EL (cell line): ENCODE results near the gene TTC23.
"Not testable (repeated sequence)": the region's sequence is repeated elsewhere in the genome, so short reads cannot be mapped to it uniquely, and the experiment has no call there.

Experiments used
- DNase-seq: peaks from one replicate; pipeline ENCODE4 v3.0.0-alpha.2; 2016

Gene TTC23

GRCh38 chr15:99248000-99248715 is 1.2 kb downstream of the TTC23 start:
- DNase-seq = no peak

DNA sequence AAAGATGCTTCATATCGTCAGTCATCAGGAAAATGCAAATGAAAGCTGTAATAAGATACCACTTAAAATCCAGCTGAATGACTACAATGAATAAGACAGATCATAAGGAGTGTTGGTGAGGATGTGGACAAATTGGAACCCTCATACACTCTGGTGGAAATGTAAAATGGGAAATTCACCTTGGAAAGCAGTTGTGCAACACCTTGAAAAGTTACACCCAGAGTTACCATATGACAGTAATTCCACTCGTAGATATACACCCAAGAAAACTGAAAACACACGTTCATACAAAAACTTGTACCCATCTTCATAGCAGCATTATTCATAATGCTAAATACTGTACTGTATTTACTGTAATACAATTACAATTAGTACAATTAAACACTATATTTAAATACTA is 2.3 kb downstream of the TTC23 start:
- no peak for DNase-seq

DNA sequence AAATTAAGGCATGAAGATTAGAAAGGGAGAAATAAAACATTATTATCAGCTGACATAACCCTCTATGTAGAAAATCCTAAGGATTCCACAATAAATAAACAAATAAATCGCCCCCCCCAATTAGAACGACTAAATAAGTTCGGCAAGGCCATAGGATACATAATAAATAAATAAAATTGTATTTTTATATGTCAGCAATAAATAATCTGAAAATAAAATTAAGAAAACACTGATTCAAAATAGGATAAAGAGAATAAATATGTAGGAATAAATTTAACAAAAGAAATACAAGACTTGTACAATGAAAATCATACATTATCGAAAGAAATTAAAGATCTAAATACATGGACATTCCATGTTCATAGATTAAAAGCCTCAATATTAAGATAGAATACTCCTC is 5.1 kb downstream of the TTC23 start:
- DNase-seq = no peak

- DNase-seq = no peak
These were observed 7.6 kb downstream of the TTC23 start for GRCh38 chr15:99241752-99242151.

DNA sequence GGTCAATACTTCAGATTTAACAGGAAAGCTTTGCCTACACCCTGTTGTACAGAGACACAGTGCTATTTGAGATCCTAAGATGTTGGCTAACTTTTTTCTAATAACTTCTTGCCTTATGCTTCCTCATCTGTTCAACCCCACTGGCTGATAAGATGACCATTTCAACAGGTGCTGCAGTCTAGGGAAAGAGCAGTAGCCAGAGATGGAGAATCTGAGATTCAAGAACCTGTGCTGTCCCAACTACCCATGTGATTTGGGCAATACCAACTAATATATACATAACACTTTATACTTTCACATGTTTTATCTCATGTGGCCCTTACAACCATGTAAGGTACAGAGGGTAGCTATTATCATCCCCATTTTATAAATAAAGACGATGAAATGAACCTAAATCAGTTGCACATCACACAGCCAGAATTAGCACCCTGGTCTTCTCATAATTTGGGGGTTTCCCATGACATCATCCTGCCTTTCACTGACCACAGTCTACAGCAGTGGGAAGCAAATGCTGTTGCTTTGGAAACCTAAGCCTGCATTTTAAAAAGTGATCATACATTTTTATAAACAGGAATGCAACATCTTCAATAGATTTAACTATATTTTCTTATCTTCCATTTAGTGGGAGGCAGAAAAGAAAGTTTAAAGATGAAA is 9.7 kb downstream of the TTC23 start:
- peak; percentile 36 for DNase-seq

DNA sequence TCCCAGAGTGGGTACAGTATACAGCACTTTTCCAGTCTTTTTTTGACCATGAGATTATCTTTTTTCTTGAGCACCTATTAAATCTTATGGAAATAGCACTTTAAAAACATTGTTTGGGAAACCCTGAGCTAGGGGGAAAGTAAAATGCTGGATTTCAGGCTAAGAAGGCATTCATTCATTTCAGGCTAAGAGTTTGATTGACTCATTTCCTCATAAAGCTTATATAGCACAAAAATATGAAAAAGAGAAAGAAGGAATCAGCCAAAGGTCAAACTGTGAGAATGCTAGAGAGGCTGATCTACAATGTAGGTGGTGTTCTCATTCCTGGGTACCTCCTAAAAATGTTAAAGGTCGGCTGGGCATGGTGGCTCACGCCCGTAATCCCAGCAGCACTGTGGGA is 10.5 kb downstream of the TTC23 start:
- no peak for DNase-seq

DNA sequence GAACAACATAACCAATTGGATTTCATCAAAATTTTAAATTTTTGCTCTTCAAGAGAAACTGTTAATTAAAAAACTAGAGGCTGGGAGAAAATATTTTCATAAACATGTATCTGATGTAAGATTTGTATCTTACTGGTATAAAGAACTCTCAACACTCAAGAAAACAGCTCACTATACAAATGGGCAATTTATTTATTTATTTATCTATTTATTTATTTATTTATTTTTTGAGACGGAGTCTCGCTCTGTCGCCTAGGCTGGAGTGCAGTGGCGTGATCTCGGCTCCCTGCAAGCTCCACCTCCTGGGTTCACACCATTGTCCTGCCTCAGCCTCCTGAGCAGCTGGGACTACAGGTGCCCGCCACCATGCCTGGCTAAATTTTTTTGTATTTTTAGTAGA is 15.2 kb downstream of the TTC23 start:
- not testable (repeated sequence) for DNase-seq

GRCh38 chr15:99232740-99233139 is 16.6 kb downstream of the TTC23 start:
- no peak for DNase-seq

- no peak for DNase-seq
These were observed 18.5 kb downstream of the TTC23 start for GRCh38 chr15:99230867-99231266.

- no peak for DNase-seq
These were observed 21.1 kb downstream of the TTC23 start for GRCh38 chr15:99228120-99228770.

- DNase-seq = no peak
These were observed 22.6 kb downstream of the TTC23 start for GRCh38 chr15:99226802-99227201.

- no peak for DNase-seq
These were observed 24.8 kb downstream of the TTC23 start for GRCh38 chr15:99224372-99225214.

- DNase-seq = peak; percentile 63
These were observed 36.1 kb downstream of the TTC23 start for GRCh38 chr15:99213187-99213811.

DNA sequence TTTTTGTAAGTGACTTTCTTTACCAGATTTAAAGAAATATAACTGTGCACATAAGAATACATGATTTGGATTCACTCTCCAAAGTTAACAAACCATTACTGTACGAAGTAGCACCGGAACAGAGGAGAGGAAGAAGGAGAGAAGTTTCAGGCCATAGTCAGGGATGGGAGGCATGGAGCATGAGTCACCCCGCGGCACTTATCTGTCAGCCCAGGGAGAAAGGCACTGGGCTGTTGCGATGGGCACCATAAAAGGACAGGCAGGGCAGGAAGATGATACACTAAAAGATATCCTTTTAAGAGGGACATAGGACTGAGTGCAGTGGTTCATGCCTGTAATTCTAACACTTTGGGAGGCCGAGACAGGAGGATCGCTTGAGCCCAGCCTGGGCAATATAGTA is 37.0 kb downstream of the TTC23 start:
- DNase-seq = peak; percentile 77

DNA sequence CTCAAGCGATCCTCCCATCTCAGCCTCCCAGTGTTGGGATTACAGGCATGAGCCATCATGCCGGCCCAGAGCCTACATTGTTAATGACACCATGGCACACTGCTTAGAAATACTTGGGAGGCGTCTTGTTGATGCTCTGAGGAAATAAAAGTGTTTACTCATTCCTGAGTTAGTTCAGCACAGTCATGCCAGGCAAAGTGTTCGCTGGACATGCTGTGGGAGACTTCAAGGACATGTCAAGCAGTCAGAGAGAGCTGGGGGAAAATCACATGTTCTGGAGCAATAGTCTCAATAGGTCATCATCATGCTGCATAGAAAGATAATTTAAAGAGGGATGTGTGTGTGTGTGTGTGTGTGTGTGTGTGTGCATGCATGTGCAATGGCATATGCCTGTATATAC is 37.5 kb downstream of the TTC23 start:
- DNase-seq = peak; percentile 34

DNA sequence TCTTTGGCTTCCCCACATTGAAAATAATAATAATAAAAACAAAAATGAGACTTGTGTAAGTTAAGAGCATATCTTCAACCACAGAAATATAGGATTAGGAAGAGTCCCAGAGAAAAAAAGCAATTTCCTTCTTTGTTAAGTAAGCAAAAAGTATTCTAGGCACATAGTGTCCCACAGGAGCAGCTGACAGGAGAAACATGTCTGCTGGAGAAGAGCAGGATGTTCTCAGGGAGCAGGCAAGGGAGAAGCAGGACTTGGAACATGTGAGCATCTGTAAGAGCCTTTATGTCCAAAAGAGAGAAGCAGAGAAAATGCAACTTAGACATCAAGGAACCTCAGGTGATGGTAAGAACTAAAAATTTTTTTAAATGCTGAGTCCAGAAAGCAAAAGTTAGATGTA is 39.0 kb downstream of the TTC23 start:
- DNase-seq = no peak

DNA sequence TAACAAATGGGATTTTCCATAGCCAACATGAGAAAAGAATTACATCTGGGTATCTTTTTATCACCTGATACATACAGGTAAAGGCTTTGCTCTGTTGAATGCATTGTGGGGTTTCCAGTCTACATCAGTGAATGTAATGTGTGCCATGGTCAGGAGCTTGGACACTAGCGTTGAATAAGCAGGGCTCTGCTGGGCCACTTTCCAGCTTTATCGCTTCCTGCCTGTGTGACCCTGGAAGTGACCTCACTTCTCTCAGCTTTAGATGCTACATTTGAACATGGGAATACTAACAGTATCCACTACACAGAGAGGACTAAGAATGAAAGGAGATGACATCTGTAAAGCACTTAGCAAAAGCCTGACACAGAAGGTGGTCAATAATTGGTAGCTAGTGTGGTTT is 40.1 kb downstream of the TTC23 start:
- DNase-seq = no peak

DNA sequence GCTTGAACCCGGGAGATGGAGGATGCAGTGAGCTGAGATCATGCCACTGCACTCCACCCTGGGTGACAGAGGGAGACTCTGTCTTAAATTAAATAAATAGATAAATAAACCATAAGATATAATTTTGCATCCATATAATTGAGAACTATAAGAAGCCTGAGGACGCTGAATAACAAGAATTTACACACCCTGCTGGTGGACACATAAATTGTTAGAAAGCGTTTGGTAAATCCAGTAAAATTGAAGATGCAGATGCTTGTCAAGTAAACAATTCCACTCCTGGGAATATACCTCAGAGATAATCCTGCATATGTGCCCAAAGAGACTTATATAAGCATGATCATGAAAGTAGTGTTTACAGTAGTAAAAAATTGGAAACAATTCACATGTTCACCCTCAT is 41.7 kb downstream of the TTC23 start:
- DNase-seq = no peak

GRCh38 chr15:99202176-99202552 is 47.2 kb downstream of the TTC23 start:
- DNase-seq = no peak

DNA sequence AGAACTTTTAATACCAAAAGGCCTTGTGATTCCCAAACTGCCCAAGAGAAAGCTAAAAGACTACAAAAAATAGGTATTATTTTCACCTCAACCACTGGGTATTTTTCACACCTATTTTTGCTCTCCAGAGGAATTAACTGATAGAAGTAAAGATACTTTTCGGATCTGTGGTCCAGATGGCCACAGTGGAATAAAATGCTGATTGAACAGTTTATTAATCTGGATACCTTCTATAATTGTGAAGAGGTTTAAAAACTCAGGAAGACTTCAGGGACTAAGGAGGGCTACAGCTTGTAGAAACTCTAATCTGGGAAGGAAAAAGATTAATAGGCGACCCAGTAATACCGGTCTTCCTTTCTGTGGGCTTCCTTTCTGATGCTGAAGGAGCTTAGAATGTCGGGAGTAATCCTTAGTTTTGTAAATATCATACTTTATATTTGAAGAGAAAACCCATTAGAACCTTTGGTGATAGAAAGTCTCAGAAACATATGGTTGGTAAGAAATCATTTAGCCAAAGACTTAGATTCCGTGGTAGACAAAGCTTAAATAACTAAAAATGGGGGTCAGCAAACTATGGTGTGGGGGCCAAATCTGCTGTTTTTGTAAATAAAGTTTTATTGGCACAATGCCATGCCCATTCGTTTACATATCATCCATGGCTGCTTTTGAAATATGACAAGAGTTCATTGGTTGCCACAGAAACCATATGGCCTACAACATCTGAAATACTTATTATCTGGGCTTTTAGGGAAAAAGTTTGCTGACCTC is 47.8 kb downstream of the TTC23 start:
- no peak for DNase-seq

DNA sequence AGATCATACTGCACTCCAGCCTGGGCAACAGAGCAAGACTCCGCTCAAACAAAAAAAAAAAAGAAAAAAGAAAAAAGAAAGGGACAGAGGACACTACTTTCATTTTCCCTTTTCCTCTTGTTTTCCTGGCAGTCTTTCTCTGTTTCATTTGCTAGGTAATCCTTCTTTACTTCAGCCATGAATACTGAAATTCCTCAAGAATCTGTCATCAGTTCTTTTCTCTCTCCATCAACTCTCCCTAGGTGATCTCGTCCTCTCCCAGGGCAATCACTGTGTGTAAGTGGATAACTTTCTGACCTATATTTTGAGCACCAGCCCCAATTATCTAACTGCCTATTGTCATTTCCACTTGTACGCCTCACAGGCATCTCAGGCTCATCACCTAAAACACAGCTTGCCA is 51.5 kb downstream of the TTC23 start:
- DNase-seq = peak; percentile 27

- DNase-seq = not testable (repeated sequence)
These were observed 57.2 kb downstream of the TTC23 start for GRCh38 chr15:99192181-99192580.
